ENCODE measurements around the gene KCNK2. TPM values are rescaled to one million over a fixed set of nuclear protein-coding genes. Genes with fewer than 3 reads are reported as not detected.

KCNK2 gene
- total RNA-seq, 2 donors from 2014 or later = not detected

- H3K27me3 Mint-ChIP-seq (ENCODE audit: low read depth) = peaks cover 13% of the 10 kb centered on the region
- H3K27ac Mint-ChIP-seq = no peak overlapping the region
- no peak for ATAC-seq (replicated peaks in 1 of 2)
- H3K4me1 Mint-ChIP-seq (ENCODE audit: low read depth) = peaks cover 6% of the 10 kb centered on the region
- no peak for DNase-seq
- no peaks in the 10 kb centered on the region for H3K36me3 Mint-ChIP-seq (ENCODE audit: insufficient read depth in 2 of 2)
- H3K4me3 Mint-ChIP-seq = no peak overlapping the region
- H3K9me3 Mint-ChIP-seq = peaks cover 1 to 6% of the 10 kb centered on the region in 2 donors
Observed at GRCh38 chr1:215111916-215112315, 29.4 kb downstream of the KCNK2 start.

GRCh38 chr1:215113776-215114153 lies 31.2 kb downstream of the KCNK2 start:
- Mint-ChIP-seq H3K4me3 (no peak overlapping the region), H3K9me3 (peaks cover 1 to 6% of the 10 kb centered on the region in 2 donors), H3K27ac (no peak overlapping the region), H3K36me3 (ENCODE audit: insufficient read depth in 2 of 2) (no peaks in the 10 kb centered on the region), H3K4me1 (ENCODE audit: low read depth) (peaks cover 6% of the 10 kb centered on the region), H3K27me3 (ENCODE audit: low read depth) (peaks cover 13% of the 10 kb centered on the region)
- ATAC-seq (replicated peaks in 1 of 2) (no peak), DNase-seq (no peak)

- peaks cover 13% of the 10 kb centered on the region for H3K27me3 Mint-ChIP-seq (ENCODE audit: low read depth)
Observed at GRCh38 chr1:215114154-215114933, 31.8 kb downstream of the KCNK2 start.

GRCh38 chr1:215115760-215116159 lies 33.2 kb downstream of the KCNK2 start:
- no peak for ATAC-seq (replicated peaks in 1 of 2)
- no peak overlapping the region for H3K27ac Mint-ChIP-seq
- peaks cover 0 to 3% of the 10 kb centered on the region in 2 donors for H3K9me3 Mint-ChIP-seq
- peaks cover 6% of the 10 kb centered on the region for H3K4me1 Mint-ChIP-seq (ENCODE audit: low read depth)
- H3K36me3 Mint-ChIP-seq (ENCODE audit: insufficient read depth in 2 of 2) = no peaks in the 10 kb centered on the region
- H3K27me3 Mint-ChIP-seq (ENCODE audit: low read depth) = peaks cover 10% of the 10 kb centered on the region
- H3K4me3 Mint-ChIP-seq = no peak overlapping the region
- no peak for DNase-seq

More at GRCh38 chr1:215114154-215114933, 31.8 kb downstream of the KCNK2 start:
- ATAC-seq (replicated peaks in 1 of 2) (no peak), DNase-seq (no peak)
- H3K4me3 Mint-ChIP-seq = no peak overlapping the region
- H3K36me3 Mint-ChIP-seq (ENCODE audit: insufficient read depth in 2 of 2) = no peaks in the 10 kb centered on the region
- H3K27ac Mint-ChIP-seq = peak overlapping the region; percentile 19
- peaks cover 1 to 6% of the 10 kb centered on the region in 2 donors for H3K9me3 Mint-ChIP-seq
- H3K4me1 Mint-ChIP-seq (ENCODE audit: low read depth) = peaks cover 6% of the 10 kb centered on the region

GRCh38 chr1:215118081-215118480 lies 35.5 kb downstream of the KCNK2 start:
- Mint-ChIP-seq H3K27me3 (ENCODE audit: low read depth) (peaks cover 8% of the 10 kb centered on the region), H3K36me3 (ENCODE audit: insufficient read depth in 2 of 2) (no peaks in the 10 kb centered on the region), H3K4me1 (ENCODE audit: low read depth) (peaks cover 6% of the 10 kb centered on the region), H3K9me3 (no peaks in the 10 kb centered on the region), H3K4me3 (no peak overlapping the region), H3K27ac (no peak overlapping the region)
- ATAC-seq (replicated peaks in 1 of 2) = no peak
- no peak for DNase-seq

- Mint-ChIP-seq H3K9me3 (no peaks in the 10 kb centered on the region), H3K4me1 (ENCODE audit: low read depth) (peaks cover 1% of the 10 kb centered on the region), H3K36me3 (ENCODE audit: insufficient read depth in 2 of 2) (no peaks in the 10 kb centered on the region), H3K4me3 (no peak overlapping the region), H3K27ac (no peak overlapping the region), H3K27me3 (ENCODE audit: low read depth) (peaks cover 8% of the 10 kb centered on the region)
- DNase-seq (no peak), ATAC-seq (replicated peaks in 1 of 2) (no peak)
Observed at GRCh38 chr1:215119056-215119455, 36.5 kb downstream of the KCNK2 start.

- no peak for DNase-seq
- Mint-ChIP-seq H3K4me1 (ENCODE audit: low read depth) (no peaks in the 10 kb centered on the region), H3K27ac (no peak overlapping the region), H3K9me3 (no peaks in the 10 kb centered on the region), H3K27me3 (ENCODE audit: low read depth) (peaks cover 8% of the 10 kb centered on the region), H3K36me3 (ENCODE audit: insufficient read depth in 2 of 2) (no peaks in the 10 kb centered on the region), H3K4me3 (no peak overlapping the region)
- no peak for ATAC-seq (replicated peaks in 1 of 2)
Observed at GRCh38 chr1:215119719-215120365, 37.3 kb downstream of the KCNK2 start.

- ATAC-seq (replicated peaks in 1 of 2) (no peak), DNase-seq (no peak)
- H3K27ac Mint-ChIP-seq = no peak overlapping the region
- H3K36me3 Mint-ChIP-seq (ENCODE audit: insufficient read depth in 2 of 2) = no peaks in the 10 kb centered on the region
- no peak overlapping the region for H3K4me3 Mint-ChIP-seq
- no peaks in the 10 kb centered on the region for H3K4me1 Mint-ChIP-seq (ENCODE audit: low read depth)
- no peaks in the 10 kb centered on the region for H3K9me3 Mint-ChIP-seq
- H3K27me3 Mint-ChIP-seq (ENCODE audit: low read depth) = no peaks in the 10 kb centered on the region
Observed at GRCh38 chr1:215128504-215128903, 46.0 kb downstream of the KCNK2 start.

GRCh38 chr1:215131291-215131690 lies 48.8 kb downstream of the KCNK2 start:
- H3K27ac Mint-ChIP-seq = no peak overlapping the region
- no peaks in the 10 kb centered on the region for H3K4me1 Mint-ChIP-seq (ENCODE audit: low read depth)
- H3K4me3 Mint-ChIP-seq = no peak overlapping the region
- ATAC-seq (replicated peaks in 1 of 2) = no peak
- DNase-seq = no peak
- no peaks in the 10 kb centered on the region for H3K36me3 Mint-ChIP-seq (ENCODE audit: insufficient read depth in 2 of 2)
- H3K9me3 Mint-ChIP-seq = no peaks in the 10 kb centered on the region
- no peaks in the 10 kb centered on the region for H3K27me3 Mint-ChIP-seq (ENCODE audit: low read depth)

- Mint-ChIP-seq H3K27ac (no peak overlapping the region), H3K4me1 (ENCODE audit: low read depth) (no peaks in the 10 kb centered on the region), H3K9me3 (no peaks in the 10 kb centered on the region), H3K27me3 (ENCODE audit: low read depth) (no peaks in the 10 kb centered on the region), H3K36me3 (ENCODE audit: insufficient read depth in 2 of 2) (no peaks in the 10 kb centered on the region), H3K4me3 (no peak overlapping the region)
- ATAC-seq (replicated peaks in 1 of 2) (no peak), DNase-seq (no peak)
Observed at GRCh38 chr1:215132156-215132555, 49.6 kb downstream of the KCNK2 start.

GRCh38 chr1:215133532-215133931 lies 51.0 kb downstream of the KCNK2 start:
- ATAC-seq (replicated peaks in 1 of 2) (no peak), DNase-seq (no peak)
- Mint-ChIP-seq H3K36me3 (ENCODE audit: insufficient read depth in 2 of 2) (no peaks in the 10 kb centered on the region), H3K9me3 (no peaks in the 10 kb centered on the region), H3K4me1 (ENCODE audit: low read depth) (no peaks in the 10 kb centered on the region), H3K27me3 (ENCODE audit: low read depth) (no peaks in the 10 kb centered on the region), H3K27ac (no peak overlapping the region), H3K4me3 (no peak overlapping the region)

- H3K4me3 Mint-ChIP-seq = no peak overlapping the region
- no peaks in the 10 kb centered on the region for H3K27me3 Mint-ChIP-seq (ENCODE audit: low read depth)
- H3K36me3 Mint-ChIP-seq (ENCODE audit: insufficient read depth in 2 of 2) = peaks cover 0 to 4% of the 10 kb centered on the region in 2 donors
- H3K27ac Mint-ChIP-seq = no peak overlapping the region
- H3K9me3 Mint-ChIP-seq = peaks cover 0 to 2% of the 10 kb centered on the region in 2 donors
- no peaks in the 10 kb centered on the region for H3K4me1 Mint-ChIP-seq (ENCODE audit: low read depth)
- ATAC-seq (replicated peaks in 1 of 2) (no peak), DNase-seq (no peak)
Observed at GRCh38 chr1:215137985-215138384, 55.4 kb downstream of the KCNK2 start.

- peaks cover 0 to 2% of the 10 kb centered on the region in 2 donors for H3K9me3 Mint-ChIP-seq
- DNase-seq = no peak
- H3K27ac Mint-ChIP-seq = no peak overlapping the region
- no peaks in the 10 kb centered on the region for H3K4me1 Mint-ChIP-seq (ENCODE audit: low read depth)
- no peaks in the 10 kb centered on the region for H3K27me3 Mint-ChIP-seq (ENCODE audit: low read depth)
- peaks cover 0 to 4% of the 10 kb centered on the region in 2 donors for H3K36me3 Mint-ChIP-seq (ENCODE audit: insufficient read depth in 2 of 2)
- ATAC-seq (replicated peaks in 1 of 2) = peak in 1 of 2 donors; percentile 24
- no peak overlapping the region for H3K4me3 Mint-ChIP-seq
Observed at GRCh38 chr1:215140135-215140534, 57.6 kb downstream of the KCNK2 start.
